Endothelial cell (in vitro differentiated cells): ENCODE data around the gene TAF9. TPM values are rescaled to one million over a fixed set of nuclear protein-coding genes. Genes with fewer than 3 reads are reported as not detected.
"Not testable (repeated sequence)": the region's sequence is repeated elsewhere in the genome, so short reads cannot be mapped to it uniquely, and the experiment has no call there.

Source experiments
- DNase-seq: peaks from one replicate; pipeline ENCODE4 v3.0.0; 2021; ENCODE audit warnings: low spot score
- H3K27ac Mint-ChIP-seq: one replicate; pipeline ENCODE4 v1.8.0; 2021; ENCODE audit warnings: mixed read lengths, inconsistent platforms; ENCODE audit not compliant: unreplicated experiment
- H3K27me3 Mint-ChIP-seq: one replicate; pipeline ENCODE4 v1.8.0; 2021; ENCODE audit warnings: mild to moderate bottlenecking, moderate library complexity, mixed read lengths, inconsistent platforms; ENCODE audit not compliant: unreplicated experiment
- H3K36me3 Mint-ChIP-seq: one replicate; pipeline ENCODE4 v1.8.0; 2021; ENCODE audit warnings: mild to moderate bottlenecking, low read depth, mixed read lengths, inconsistent platforms; ENCODE audit not compliant: unreplicated experiment
- H3K4me1 Mint-ChIP-seq: one replicate; pipeline ENCODE4 v1.8.0; 2021; ENCODE audit warnings: mild to moderate bottlenecking, mixed read lengths, inconsistent platforms; ENCODE audit not compliant: unreplicated experiment
- H3K4me3 Mint-ChIP-seq: one replicate; pipeline ENCODE4 v1.8.0; 2021; ENCODE audit warnings: mild to moderate bottlenecking, mixed read lengths, inconsistent platforms; ENCODE audit not compliant: unreplicated experiment
- H3K9me3 Mint-ChIP-seq: one replicate; pipeline ENCODE4 v1.8.0; 2021; ENCODE audit warnings: mixed read lengths, inconsistent platforms; ENCODE audit not compliant: unreplicated experiment
- CTCF ChIP-seq: fragments of 200-600 bp; sonication (generic); IDR thresholded peaks from one replicate; pipeline ENCODE4 v1.5.0; 2021; ENCODE audit warnings: antibody characterized with exemption; ENCODE audit not compliant: unreplicated experiment
- total RNA-seq: library from RNA; stranded (reverse); fragmentation: NEBNext Ultra II Directional; extraction: Animal tissue kit (Norgen Biotek cat#: 25700); gene quantifications from one replicate; pipeline ENCODE4 v1.2.1, GENCODE V29; 2021; ENCODE audit not compliant: unreplicated experiment

TAF9 gene
- total RNA-seq, 1 donor from 2014 or later: 59.4 TPM

GRCh38 chr5:69341520-69342161, 27.7 kb downstream of the TAF9 start:
- H3K36me3 Mint-ChIP-seq: no peaks in the 10 kb centered on the region
- H3K27ac Mint-ChIP-seq: no peak overlapping the region

GRCh38 chr5:69335341-69335935, 33.9 kb downstream of the TAF9 start:
- no peak for TF ChIP-seq CTCF

More at GRCh38 chr5:69341520-69342161, 27.7 kb downstream of the TAF9 start:
- Mint-ChIP-seq H3K9me3 (no peaks in the 10 kb centered on the region), H3K4me3 (no peak overlapping the region), H3K27me3 (no peaks in the 10 kb centered on the region), H3K4me1 (no peaks in the 10 kb centered on the region)
- no peak for TF ChIP-seq CTCF
- no peak for DNase-seq

DNA sequence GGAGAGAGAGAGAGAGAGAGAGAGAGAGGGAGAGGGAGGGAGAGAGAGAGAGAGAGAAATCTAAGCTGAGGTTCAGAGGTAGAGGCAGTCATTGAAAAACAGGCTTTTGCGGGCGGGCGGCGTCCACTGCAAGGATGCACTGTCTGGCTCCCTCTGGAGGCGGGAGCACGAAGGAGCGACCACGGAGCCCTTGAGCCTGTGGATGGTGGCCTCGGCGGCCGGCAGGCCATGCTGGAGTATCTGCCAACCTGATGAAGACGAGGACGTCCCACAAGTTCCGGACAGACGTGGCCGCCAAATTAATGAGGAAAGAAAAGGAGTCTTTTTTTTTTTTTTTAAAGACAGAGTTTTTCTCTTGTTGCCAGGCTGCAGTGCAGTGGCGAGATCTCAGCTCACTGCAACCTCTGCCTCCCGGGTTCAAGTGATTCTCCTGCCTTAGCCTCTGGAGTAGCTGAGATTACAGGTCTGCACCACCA, 34.5 kb downstream of the TAF9 start:
- DNase-seq: peak; percentile 88
- H3K27ac Mint-ChIP-seq: no peak overlapping the region
- peaks cover 2% of the 10 kb centered on the region for H3K4me1 Mint-ChIP-seq
- no peaks in the 10 kb centered on the region for H3K36me3 Mint-ChIP-seq
- H3K9me3 Mint-ChIP-seq: no peaks in the 10 kb centered on the region
- H3K27me3 Mint-ChIP-seq: peaks cover 2% of the 10 kb centered on the region
- H3K4me3 Mint-ChIP-seq: no peak overlapping the region
- no peak for TF ChIP-seq CTCF

More at GRCh38 chr5:69335341-69335935, 33.9 kb downstream of the TAF9 start:
- Mint-ChIP-seq H3K9me3 (no peaks in the 10 kb centered on the region), H3K27me3 (peaks cover 2% of the 10 kb centered on the region), H3K4me1 (peaks cover 2% of the 10 kb centered on the region), H3K36me3 (no peaks in the 10 kb centered on the region), H3K4me3 (no peak overlapping the region), H3K27ac (no peak overlapping the region)
- DNase-seq: no peak

- H3K4me1 Mint-ChIP-seq, H3K27ac Mint-ChIP-seq, H3K27me3 Mint-ChIP-seq, H3K36me3 Mint-ChIP-seq, H3K4me3 Mint-ChIP-seq, DNase-seq, H3K9me3 Mint-ChIP-seq: not testable (repeated sequence)
These were observed 35.5 kb downstream of the TAF9 start for GRCh38 chr5:69333668-69334315.

DNA sequence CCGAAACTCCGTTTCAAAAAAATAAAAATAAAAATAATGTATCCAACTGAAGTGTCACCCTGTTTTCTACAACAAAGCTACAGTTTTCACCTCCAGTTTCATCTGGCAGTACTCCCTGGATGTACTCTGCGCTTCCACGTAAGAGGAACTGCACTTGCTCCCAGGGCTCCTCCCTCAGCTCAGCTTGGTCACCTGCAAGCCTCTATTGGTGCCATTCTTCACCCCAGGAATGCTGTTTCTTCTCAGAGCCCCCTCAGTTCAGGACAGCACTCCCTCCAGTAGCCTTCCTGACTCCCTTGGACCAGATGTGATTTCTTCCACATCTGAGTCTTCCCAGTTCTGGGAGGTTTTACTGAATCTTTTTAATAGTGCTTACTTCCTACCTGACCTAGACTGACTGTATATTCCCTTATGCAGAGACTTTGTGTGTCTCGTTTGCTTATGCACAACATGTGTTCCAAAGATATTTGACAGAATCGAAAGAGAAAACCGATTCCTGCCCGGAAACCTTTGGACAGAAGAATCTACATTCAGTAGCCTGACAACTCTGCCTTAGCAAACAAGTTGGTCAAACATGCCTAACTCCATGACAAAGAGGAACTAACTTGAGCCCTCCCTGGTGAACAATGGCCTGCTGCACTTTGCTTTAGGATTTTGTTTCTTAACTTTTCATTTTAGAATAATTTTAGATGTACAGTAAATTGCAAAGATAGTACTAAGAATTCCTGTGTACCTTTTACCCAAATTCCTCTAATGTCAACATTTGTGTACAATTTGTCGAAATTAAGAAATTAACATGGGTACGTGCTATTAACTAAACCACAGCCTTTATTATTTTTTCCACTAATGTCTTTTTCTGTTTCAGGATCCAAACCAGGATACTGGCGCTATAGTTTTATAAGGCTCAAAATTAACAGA, 37.5 kb downstream of the TAF9 start:
- no peak overlapping the region for H3K27ac Mint-ChIP-seq
- H3K36me3 Mint-ChIP-seq: no peaks in the 10 kb centered on the region
- peaks cover 2% of the 10 kb centered on the region for H3K4me1 Mint-ChIP-seq
- H3K4me3 Mint-ChIP-seq: no peak overlapping the region
- H3K27me3 Mint-ChIP-seq: peaks cover 2% of the 10 kb centered on the region
- no peak for DNase-seq
- H3K9me3 Mint-ChIP-seq: no peaks in the 10 kb centered on the region
- TF ChIP-seq CTCF: no peak
